Myocyte (in vitro differentiated cells): ENCODE results near the gene ZNF775. TPM values are rescaled to one million over a fixed set of nuclear protein-coding genes. Genes with fewer than 3 reads are reported as not detected.
"Not testable (repeated sequence)": the region's sequence is repeated elsewhere in the genome, so short reads cannot be mapped to it uniquely, and the experiment has no call there.

Experiments
- DNase-seq: peaks from one replicate; pipeline ENCODE4 v3.0.0-alpha.2; 2012; ENCODE audit warnings: low read depth
- total RNA-seq: library from RNA; depleted of rRNA; stranded (reverse); fragments of >200 nt; gene quantifications from 2 replicates; pipeline ENCODE4 v1.2.3, GENCODE V29; 2014

Gene ZNF775
- total RNA-seq, 1 donor from 2014 or later, result 17.8 TPM

DNA sequence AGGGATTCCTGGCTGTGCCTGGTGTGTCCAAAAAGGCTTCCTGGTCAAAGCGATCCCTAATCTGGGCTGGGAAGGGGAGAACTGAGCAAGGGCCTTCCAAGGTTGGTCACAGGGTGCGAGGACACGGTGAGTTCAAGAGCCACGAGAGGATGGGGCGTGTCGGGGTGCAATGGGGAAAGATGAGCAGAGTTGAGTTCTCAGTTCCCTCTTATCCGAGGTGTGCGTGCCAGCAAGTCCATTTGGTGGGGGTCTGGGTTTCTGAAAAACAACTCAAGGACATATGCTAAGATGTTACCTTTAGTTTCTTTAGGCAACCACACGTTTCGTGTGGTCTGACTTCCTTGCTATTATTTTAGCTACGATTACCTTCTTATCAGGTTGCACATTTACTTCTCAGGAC, 1.3 kb downstream of the ZNF775 start:
- no peak for DNase-seq

GRCh38 chr7:150381096-150381495, 2.0 kb downstream of the ZNF775 start:
- no peak for DNase-seq

- DNase-seq, result no peak
These were observed 2.6 kb downstream of the ZNF775 start for GRCh38 chr7:150381785-150382122.

- DNase-seq, result no peak
These were observed 3.2 kb downstream of the ZNF775 start for GRCh38 chr7:150382123-150382843.

DNA sequence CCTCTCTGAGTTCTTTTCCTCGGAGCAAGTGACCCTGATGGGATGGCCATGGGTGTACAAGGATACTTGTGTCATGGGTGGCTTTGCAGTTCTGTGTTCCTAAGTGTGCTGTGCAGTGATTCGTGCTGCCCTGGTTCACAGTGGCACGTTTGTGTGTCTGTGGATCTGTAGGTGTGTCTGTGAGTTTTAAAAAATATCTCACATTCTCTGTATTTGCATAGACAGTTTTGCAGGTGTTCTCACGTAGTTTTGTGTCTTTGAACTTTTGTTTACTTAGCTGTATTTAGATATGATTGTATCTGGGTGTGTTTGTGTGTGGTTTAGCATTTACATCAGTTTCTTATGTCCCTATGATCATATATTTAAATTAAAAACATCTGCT, 3.7 kb downstream of the ZNF775 start:
- no peak for DNase-seq

DNA sequence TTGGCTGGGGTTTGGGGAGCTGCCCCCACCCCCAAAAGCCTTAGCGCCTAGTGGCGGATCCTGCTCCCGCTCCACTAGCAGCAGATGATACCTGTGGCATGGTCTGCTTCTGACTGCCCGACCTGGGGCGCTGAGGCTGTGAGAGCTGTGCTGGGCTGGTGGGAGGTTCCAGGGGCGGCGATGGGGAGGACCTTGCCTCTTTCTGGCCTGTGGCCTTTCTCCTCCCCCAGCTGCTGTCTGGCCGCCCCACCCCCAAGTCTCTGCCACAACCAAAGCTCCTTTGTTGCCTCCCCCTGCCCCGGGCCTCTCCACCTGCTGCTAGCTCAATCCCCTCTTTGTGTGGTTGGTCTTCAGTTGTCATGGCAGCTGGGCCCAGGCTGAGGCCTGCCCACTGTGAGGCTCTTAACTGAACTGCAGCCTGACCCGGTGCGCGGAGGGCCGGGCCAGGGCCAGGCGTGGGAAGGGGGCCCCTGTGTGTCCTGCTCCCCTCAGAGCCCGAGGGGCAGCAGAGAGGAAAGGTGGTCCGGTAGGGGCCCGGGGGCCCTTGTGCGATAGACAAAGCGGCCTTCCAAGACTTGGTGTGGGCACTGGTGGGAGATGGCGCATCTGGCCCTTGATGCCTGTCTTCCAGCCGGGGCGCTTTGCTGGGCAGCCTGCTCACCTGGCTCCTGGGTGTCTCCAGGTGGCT, 4.7 kb downstream of the ZNF775 start:
- DNase-seq, result peak; percentile 85

GRCh38 chr7:150384406-150385301, 5.5 kb downstream of the ZNF775 start:
- DNase-seq, result no peak

GRCh38 chr7:150385302-150385723, 6.2 kb downstream of the ZNF775 start:
- no peak for DNase-seq

- not testable (repeated sequence) for DNase-seq
These were observed 6.8 kb downstream of the ZNF775 start for GRCh38 chr7:150385884-150386283.

GRCh38 chr7:150388306-150388705, 9.2 kb downstream of the ZNF775 start:
- no peak for DNase-seq

- peak; percentile 86 for DNase-seq
These were observed 9.8 kb downstream of the ZNF775 start for GRCh38 chr7:150388709-150389531.

GRCh38 chr7:150389532-150389816, 10.3 kb downstream of the ZNF775 start:
- no peak for DNase-seq

GRCh38 chr7:150390205-150390604, 11.1 kb downstream of the ZNF775 start:
- DNase-seq, result no peak

DNA sequence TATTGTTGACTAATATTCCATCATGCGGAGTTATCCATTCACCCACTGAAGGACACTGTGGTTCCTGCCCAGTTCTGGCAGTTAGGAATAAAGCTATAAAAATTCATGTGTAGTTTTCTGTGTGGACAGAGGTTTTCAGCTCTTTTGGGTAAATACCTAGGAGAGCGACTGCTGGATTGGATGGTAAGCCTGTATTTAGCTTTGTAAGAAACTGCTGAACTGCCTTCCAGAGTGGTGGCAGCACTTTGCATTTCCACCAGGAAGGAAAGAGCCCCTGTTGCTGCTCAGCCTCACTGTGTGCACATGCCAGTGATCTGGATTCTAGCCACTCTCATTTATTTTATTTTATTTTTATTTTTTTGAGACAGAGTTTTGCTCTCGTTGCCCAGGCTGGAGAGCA, 14.2 kb downstream of the ZNF775 start:
- no peak for DNase-seq

DNA sequence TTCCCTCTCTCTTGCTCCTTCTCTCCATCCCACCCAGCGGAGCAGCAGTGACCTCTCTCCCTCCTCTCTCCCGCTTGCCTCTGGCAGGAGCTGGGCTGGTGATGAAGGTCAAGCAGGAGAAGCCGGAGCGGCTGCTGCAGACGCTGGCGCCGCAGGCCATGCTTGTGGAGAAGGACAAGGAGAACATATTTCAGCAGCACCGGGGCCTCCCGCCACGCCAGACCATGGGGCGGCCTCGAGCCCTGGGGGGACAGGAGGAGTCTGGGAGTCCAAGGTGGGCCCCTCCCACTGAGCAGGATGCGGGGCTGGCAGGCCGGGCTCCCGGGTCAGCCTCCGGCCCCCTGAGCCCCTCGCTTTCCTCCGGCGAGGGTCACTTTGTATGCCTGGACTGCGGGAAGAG, 17.3 kb downstream of the ZNF775 start:
- DNase-seq, result no peak

DNA sequence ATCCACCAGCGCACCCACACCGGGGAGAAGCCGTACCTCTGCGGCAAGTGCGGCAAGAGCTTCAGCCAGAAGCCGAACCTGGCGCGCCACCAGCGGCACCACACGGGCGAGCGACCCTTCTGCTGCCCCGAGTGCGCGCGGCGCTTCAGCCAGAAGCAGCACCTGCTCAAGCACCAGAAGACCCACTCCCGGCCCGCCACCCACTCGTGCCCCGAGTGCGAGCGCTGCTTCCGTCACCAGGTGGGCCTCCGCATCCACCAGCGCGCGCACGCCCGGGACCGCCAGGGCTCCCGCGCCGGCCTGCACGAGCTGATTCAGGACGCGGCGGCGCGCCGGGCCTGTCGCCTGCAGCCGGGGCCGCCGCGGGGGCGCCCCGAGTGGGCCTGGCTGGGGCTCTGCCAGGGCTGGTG, 17.7 kb downstream of the ZNF775 start:
- DNase-seq, result no peak

- no peak for DNase-seq
These were observed 18.4 kb downstream of the ZNF775 start for GRCh38 chr7:150397346-150398107.

- DNase-seq, result no peak
These were observed 19.2 kb downstream of the ZNF775 start for GRCh38 chr7:150398108-150398964.

GRCh38 chr7:150398965-150399320, 19.8 kb downstream of the ZNF775 start:
- DNase-seq, result no peak
